CD8-positive, alpha-beta memory T cell (primary cell): ENCODE data around the gene B3GNT4. TPM values are rescaled to one million over a fixed set of nuclear protein-coding genes. Genes with fewer than 3 reads are reported as not detected.
A peak's percentile ranks its signal among the peaks of the same experiment; 100 is the strongest.
"Not testable (repeated sequence)": the region's sequence is repeated elsewhere in the genome, so short reads cannot be mapped to it uniquely, and the experiment has no call there.

Experiments
- CTCF ChIA-PET: fragments of 350-600 bp; sonication (Branson Sonifier 250); formaldehyde crosslinking; loops from one replicate; lab custom pipeline; 2021; ENCODE audit warnings: antibody characterized with exemption; lab: Charles Lee
- POLR2A ChIA-PET: fragments of 350-600 bp; sonication (Branson Sonifier 250); formaldehyde crosslinking; loops from one replicate; lab custom pipeline; 2021; ENCODE audit warnings: antibody characterized with exemption; lab: Charles Lee
- DNase-seq, 5 donors: peaks; one replicate each; pipeline versions ENCODE4 v3.0.0 to v3.0.0-alpha.2; 2020 to 2022; ENCODE audit warnings: mixed read lengths in 1 of 5
- H3K27ac ChIP-seq: one replicate; pipeline ENCODE4 v1.7.0; 2013; ENCODE audit warnings: low read depth, mild to moderate bottlenecking, low read length, moderate library complexity
- H3K27me3 ChIP-seq: 2 replicates; pipeline ENCODE4 v1.7.0; 2013; ENCODE audit warnings: low read length, mild to moderate bottlenecking; ENCODE audit not compliant: insufficient read depth, poor library complexity, severe bottlenecking
- H3K36me3 ChIP-seq: 2 replicates; pipeline ENCODE4 v1.7.0; 2013; ENCODE audit warnings: mild to moderate bottlenecking, low read length, moderate library complexity; ENCODE audit not compliant: insufficient read depth
- H3K4me1 ChIP-seq: 2 replicates; pipeline ENCODE4 v1.7.0; 2013; ENCODE audit warnings: mild to moderate bottlenecking, low read length, moderate library complexity; ENCODE audit not compliant: insufficient read depth
- H3K4me3 ChIP-seq: 2 replicates; pipeline ENCODE4 v1.7.0; 2013; ENCODE audit warnings: mild to moderate bottlenecking, low read length
- H3K9me3 ChIP-seq: 2 replicates; pipeline ENCODE4 v1.7.0; 2013; ENCODE audit warnings: mild to moderate bottlenecking, low read length
- H3K27ac Mint-ChIP-seq, 8 donors: one replicate each; pipeline ENCODE4 v1.8.0; 2020 to 2021; ENCODE audit warnings: mixed read lengths in 8 of 8, mild to moderate bottlenecking in 6 of 8, inconsistent platforms in 3 of 8, moderate library complexity in 3 of 8
- H3K27me3 Mint-ChIP-seq, 2 donors: one replicate each; pipeline ENCODE4 v1.8.0; 2020 to 2021; ENCODE audit warnings: mixed read lengths in 2 of 2, mild to moderate bottlenecking in 1 of 2, moderate library complexity in 1 of 2
- H3K36me3 Mint-ChIP-seq, 3 donors: one replicate each; pipeline ENCODE4 v1.8.0; 2020 to 2021; ENCODE audit warnings: mixed read lengths in 3 of 3, inconsistent platforms in 1 of 3, mild to moderate bottlenecking in 1 of 3
- H3K4me1 Mint-ChIP-seq, 3 donors: one replicate each; pipeline ENCODE4 v1.8.0; 2020 to 2021; ENCODE audit warnings: mixed read lengths in 3 of 3, inconsistent platforms in 1 of 3, mild to moderate bottlenecking in 1 of 3
- H3K4me3 Mint-ChIP-seq, 7 donors: one replicate each; pipeline ENCODE4 v1.8.0; 2020 to 2021; ENCODE audit warnings: mixed read lengths in 7 of 7, mild to moderate bottlenecking in 6 of 7, moderate library complexity in 4 of 7, inconsistent platforms in 2 of 7
- H3K9me3 Mint-ChIP-seq, 5 donors: one replicate each; pipeline ENCODE4 v1.8.0; 2020 to 2022; ENCODE audit warnings: mixed read lengths in 5 of 5, mild to moderate bottlenecking in 3 of 5, moderate library complexity in 2 of 5, inconsistent platforms in 1 of 5
- polyA plus RNA-seq: library from polyadenylated mRNA; unstranded; fragments of 300-500 nt; fragmentation: Illumina TruSeq; gene quantifications from one replicate; pipeline ENCODE4 v1.2.3, GENCODE V29; 2021
- total RNA-seq, 2 experiments: library from RNA; stranded (reverse); gene quantifications; one replicate each; pipeline ENCODE4 v1.2.3, GENCODE V29; 2021

The B3GNT4 gene
- total and polyA plus RNA-seq, 3 experiments from 2014 or later, result 0.15 to 0.22 (median 0.18) TPM

DNA sequence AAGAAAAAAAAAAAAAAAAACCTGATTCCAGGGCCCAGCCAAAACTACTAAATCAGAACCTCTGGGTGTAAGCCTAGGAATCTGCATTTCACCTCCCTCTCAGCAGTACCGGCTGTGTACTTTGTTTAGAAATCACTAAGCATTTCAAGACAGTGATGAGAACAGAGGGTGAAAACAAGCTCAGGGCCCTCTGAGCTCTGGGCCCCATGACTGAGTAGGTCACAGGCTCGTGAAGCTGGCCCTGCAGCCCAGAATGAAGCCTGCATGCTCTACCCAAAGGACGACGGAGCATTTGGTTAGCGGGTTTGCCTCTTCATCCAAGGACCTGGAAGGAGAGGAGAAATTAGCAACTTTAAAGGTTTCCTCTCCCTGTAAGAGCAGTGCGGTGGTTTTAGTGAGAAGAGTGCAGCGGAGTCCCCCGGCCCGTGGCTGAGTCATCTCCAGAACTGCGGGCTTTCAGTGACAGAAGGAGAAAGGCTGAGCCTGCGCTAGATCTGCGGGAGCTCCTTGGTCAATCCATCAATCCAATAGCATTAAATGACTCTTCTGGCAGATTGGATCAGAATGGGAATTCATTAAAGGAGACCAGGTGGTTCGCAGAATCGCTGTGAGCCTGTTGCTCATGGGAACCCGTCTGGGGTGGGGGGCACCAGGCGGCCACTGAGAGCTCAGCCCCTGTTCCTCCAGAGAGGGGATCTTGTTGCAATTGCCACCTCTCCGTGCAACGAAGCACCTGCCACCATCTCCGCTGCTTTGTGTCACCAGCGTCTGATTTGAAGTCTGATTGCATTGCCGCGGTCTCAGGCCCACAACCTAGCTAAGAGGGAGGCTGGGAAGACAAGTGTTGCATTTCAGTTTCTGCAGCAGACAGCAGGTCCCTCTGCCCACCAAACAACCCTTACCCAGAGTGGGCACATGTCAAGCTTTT, 36.8 kb upstream of the B3GNT4 start:
- Histone ChIP-seq H3K4me3 (no peak overlapping the region), H3K27ac (no peak overlapping the region), H3K4me1 (peaks cover 12% of the 10 kb centered on the region), H3K36me3 (no peaks in the 10 kb centered on the region), H3K27me3 (no peaks in the 10 kb centered on the region), H3K9me3 (no peaks in the 10 kb centered on the region)
- Mint-ChIP-seq H3K36me3 (no peaks in the 10 kb centered on the region), H3K4me1 (peaks cover 23 to 33% (median 31%) of the 10 kb centered on the region in 3 donors), H3K9me3 (no peaks in the 10 kb centered on the region), H3K27ac (peak overlapping the region; percentile 11 to 86 (median 81)), H3K27me3 (peaks cover 3 to 6% of the 10 kb centered on the region in 2 donors), H3K4me3 (peak overlapping the region in 6 of 7 donors; percentile 64 to 85 (median 68))
- peak in 3 of 5 donors; percentile 11 to 65 (median 17) for DNase-seq
- CTCF ChIA-PET, result interaction anchor here (0.9 to 1.9 kb wide), 4 partner anchors 9 to 44 kb away, joined by 3 to 6 read pairs (median 4); no protein-coding TSS in a partner anchor
- POLR2A ChIA-PET, result interaction anchor here (0.6 to 1.3 kb wide), 2 partner anchors 59 to 407 kb away, joined by 4 to 5 read pairs; partner anchors contain the start of gene DIABLO

DNA sequence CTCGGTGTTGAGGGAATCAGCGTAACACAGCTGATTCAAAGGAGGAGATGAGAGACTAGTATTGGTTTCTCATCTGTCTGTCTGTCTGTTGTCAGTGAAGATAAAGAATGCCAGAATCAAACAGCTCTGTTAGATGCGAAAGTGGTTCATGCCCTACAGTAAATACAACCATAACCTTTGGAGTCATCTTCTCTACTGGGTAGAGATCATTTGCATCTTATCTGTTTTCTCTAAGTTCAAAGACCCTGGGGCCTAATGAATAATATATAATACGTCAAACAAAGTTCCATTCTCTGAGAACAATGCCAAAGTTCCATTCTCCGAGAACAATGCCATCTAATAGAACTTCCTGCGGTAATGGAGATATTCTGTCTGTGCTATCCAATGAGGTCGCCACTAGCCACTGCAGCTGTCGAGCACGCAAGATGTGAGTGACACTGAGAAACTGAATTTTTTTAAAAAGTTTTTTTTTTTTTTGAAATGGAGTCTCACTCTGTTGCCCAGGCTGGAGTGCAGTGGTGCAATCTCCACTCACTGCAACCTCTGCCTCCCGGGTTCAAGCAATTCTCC, 36.1 kb upstream of the B3GNT4 start:
- peak overlapping the region in 6 of 7 donors; percentile 64 to 85 (median 68) for H3K4me3 Mint-ChIP-seq
- POLR2A ChIA-PET, result interaction anchor here (0.6 to 1.3 kb wide), 2 partner anchors 58 to 408 kb away, joined by 4 to 5 read pairs; partner anchors contain the start of gene DIABLO

DNA sequence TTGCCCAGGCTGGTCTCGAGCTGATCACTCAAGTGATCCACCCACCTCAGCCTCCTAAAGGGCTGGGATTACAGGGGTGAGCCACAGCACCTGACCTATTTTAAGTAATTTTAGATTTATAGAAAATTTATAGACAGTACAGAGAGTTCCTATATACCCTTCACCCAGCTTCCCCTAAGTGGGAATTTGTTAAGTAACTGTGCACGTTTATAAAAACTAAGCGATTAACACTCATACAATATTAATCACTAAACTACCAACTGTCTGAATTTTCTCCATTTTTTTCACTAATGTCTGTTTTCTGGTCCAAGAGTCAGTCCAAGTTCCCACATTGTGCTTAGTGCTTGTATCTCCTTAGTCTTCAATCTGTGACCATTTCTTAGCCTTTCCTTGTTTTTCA, 35.0 kb upstream of the B3GNT4 start:
- Mint-ChIP-seq H3K36me3 (no peaks in the 10 kb centered on the region), H3K9me3 (no peaks in the 10 kb centered on the region), H3K27ac (peak overlapping the region in 2 of 8 donors; percentile 25 to 87), H3K27me3 (peaks cover 3 to 6% of the 10 kb centered on the region in 2 donors), H3K4me3 (no peak overlapping the region), H3K4me1 (peaks cover 11 to 16% (median 13%) of the 10 kb centered on the region in 3 donors)
- H3K27me3 ChIP-seq, result no peaks in the 10 kb centered on the region
- DNase-seq, result no peak
- no peak overlapping the region for H3K4me3 ChIP-seq
- H3K9me3 ChIP-seq, result no peaks in the 10 kb centered on the region
- POLR2A ChIA-PET, result interaction anchor here (0.5 kb wide), 1 partner anchor 10 kb away, joined by 3 read pairs; no protein-coding TSS in a partner anchor
- H3K4me1 ChIP-seq, result peaks cover 7% of the 10 kb centered on the region
- H3K36me3 ChIP-seq, result no peaks in the 10 kb centered on the region
- CTCF ChIA-PET, result no interaction called here
- no peak overlapping the region for H3K27ac ChIP-seq

More for the DNA sequence above, 36.1 kb upstream of the B3GNT4 start:
- H3K27ac Mint-ChIP-seq, result peak overlapping the region; percentile 11 to 86 (median 81)
- peaks cover 7% of the 10 kb centered on the region for H3K4me1 ChIP-seq
- H3K9me3 Mint-ChIP-seq, result no peaks in the 10 kb centered on the region
- H3K36me3 ChIP-seq, result no peaks in the 10 kb centered on the region
- no peak overlapping the region for H3K4me3 ChIP-seq
- H3K9me3 ChIP-seq, result no peaks in the 10 kb centered on the region
- CTCF ChIA-PET, result interaction anchor here (0.9 to 1.9 kb wide), 4 partner anchors 9 to 44 kb away, joined by 3 to 6 read pairs (median 4); no protein-coding TSS in a partner anchor
- no peaks in the 10 kb centered on the region for H3K27me3 ChIP-seq
- no peak overlapping the region for H3K27ac ChIP-seq
- no peaks in the 10 kb centered on the region for H3K36me3 Mint-ChIP-seq
- peaks cover 3 to 6% of the 10 kb centered on the region in 2 donors for H3K27me3 Mint-ChIP-seq
- DNase-seq, result no peak
- H3K4me1 Mint-ChIP-seq, result peaks cover 17 to 25% (median 23%) of the 10 kb centered on the region in 3 donors

DNA sequence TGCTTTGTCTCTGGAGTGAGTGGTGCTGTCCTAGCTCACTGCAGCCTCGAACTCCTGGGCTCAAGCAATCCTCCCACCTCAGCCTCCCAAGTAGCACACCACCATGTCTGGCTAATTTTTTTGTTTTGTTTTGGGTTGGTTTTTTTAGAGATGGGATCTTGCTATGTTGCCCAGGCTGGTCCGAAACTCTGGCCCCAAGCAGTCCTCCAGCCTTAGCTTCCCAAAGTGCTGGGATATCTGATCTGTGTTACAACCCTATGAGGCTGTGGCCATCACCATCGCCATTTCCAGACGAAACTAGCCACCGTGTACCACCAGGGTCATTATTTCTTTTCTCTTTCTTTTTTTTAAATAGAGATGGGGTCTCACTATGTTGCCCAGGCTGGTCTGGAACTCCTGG, 32.1 kb upstream of the B3GNT4 start:
- peaks cover 0 to 1% (median 0%) of the 10 kb centered on the region in 5 donors for H3K9me3 Mint-ChIP-seq
- no peak overlapping the region for H3K4me3 Mint-ChIP-seq
- no peaks in the 10 kb centered on the region for H3K36me3 Mint-ChIP-seq
- POLR2A ChIA-PET, result no interaction called here
- peaks cover 2 to 6% of the 10 kb centered on the region in 2 donors for H3K27me3 Mint-ChIP-seq
- no peak overlapping the region for H3K4me3 ChIP-seq
- DNase-seq, result no peak
- peaks cover 9 to 15% (median 12%) of the 10 kb centered on the region in 3 donors for H3K4me1 Mint-ChIP-seq
- CTCF ChIA-PET, result no interaction called here
- no peaks in the 10 kb centered on the region for H3K9me3 ChIP-seq
- H3K36me3 ChIP-seq, result no peaks in the 10 kb centered on the region
- H3K27me3 ChIP-seq, result no peaks in the 10 kb centered on the region
- H3K4me1 ChIP-seq, result peaks cover 6% of the 10 kb centered on the region
- H3K27ac ChIP-seq, result no peak overlapping the region
- H3K27ac Mint-ChIP-seq, result no peak overlapping the region

DNA sequence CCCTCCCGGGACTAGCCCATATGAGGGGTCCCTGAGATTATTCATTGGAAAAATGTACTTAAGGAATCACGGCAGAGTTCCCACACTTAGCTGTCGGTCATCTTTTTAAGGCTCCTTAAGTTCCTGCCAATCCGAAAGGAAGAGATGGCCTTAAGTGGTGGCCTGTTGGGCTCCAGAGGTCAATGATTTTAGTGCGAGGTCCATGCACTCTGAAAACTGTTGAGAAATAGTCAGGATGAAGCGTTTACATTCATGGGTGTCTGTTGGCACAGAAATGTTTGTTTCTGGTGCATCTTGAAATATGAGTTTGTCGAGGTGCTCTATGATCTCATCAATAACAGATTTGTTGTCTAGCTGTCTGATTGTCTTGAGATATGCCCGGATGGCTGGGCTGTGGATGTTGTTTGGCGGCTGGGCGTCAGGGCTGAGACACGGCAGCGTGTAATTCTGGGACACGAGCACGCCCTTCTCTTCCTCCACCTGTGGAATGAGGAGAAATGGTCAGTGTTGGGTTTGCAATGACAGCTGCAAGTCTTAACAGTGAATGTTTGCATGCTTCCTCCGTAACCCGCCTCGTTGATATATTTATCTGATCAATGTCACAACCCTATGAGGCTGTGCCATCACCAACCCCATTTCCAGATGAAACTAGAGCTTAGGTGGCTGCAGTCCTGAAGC, 31.1 kb upstream of the B3GNT4 start:
- Histone ChIP-seq H3K9me3 (no peaks in the 10 kb centered on the region), H3K4me3 (no peak overlapping the region), H3K27ac (no peak overlapping the region), H3K36me3 (no peaks in the 10 kb centered on the region), H3K4me1 (no peaks in the 10 kb centered on the region), H3K27me3 (no peaks in the 10 kb centered on the region)
- Mint-ChIP-seq H3K36me3 (no peaks in the 10 kb centered on the region), H3K4me1 (peaks cover under 1 to 5% (median 2%) of the 10 kb centered on the region in 3 donors), H3K9me3 (peaks cover 0 to 1% (median 0%) of the 10 kb centered on the region in 5 donors), H3K4me3 (no peak overlapping the region), H3K27me3 (peaks cover 2 to 6% of the 10 kb centered on the region in 2 donors), H3K27ac (no peak overlapping the region)
- no peak for DNase-seq
- POLR2A ChIA-PET, result no interaction called here
- CTCF ChIA-PET, result no interaction called here

DNA sequence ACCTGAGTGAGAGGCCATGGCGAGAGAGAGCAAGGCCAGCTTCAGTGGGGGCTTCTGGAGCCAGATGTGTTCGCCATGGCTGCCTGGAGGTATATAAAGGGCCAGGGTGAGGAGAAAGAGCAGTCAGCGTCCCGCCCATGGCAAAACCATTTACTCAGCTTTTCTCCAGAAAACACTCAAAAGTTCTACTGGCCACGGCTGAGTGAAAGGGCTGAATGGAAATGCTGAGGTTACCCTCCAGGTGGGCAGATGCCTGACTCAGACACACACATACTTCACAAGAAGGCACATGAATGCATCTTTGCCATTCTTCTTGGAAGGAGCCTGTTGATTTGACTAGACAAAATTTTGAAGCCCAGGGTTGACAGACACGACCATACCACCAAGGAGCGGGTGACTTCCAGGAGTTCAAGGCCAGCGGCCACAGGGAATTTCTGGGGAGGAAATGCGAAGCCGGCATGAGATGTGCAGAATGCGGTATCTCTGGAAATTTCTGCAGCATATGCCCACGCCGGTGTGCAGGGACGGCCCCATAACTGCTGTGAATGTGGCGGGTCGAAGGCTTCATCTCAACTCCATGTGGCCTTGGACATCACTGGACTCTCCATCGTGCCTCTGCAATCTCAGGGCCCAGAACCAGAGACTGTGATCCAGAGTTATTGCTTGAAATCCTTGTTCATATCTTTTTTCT, 29.2 kb upstream of the B3GNT4 start, which contains the start of gene IL31:
IL31 (minus strand) TSS at position 67 of the 691 bp plus-strand sequence; CDS start at position 18, 49 bp downstream.
- no peaks in the 10 kb centered on the region for H3K4me1 Mint-ChIP-seq
- CTCF ChIA-PET, result no interaction called here

DNA sequence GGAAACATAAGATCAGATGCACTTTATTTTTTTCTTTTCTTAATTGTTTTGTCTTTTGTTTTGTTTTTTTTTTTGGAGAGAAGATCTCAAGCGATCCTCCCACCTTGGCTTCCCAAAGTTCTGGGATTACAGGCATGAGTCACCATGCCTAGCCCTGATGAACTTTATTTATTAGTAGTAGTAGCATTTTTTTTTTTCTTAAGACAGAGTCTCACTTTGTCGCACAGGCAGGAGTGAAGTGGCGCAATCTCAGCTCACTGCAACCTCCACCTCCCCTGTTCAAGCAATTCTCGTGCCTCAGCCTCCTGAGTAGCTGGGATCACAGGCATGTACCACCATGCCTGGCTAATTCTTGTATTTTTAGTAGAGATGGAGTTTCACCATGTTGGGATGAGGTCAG, 27.0 kb upstream of the B3GNT4 start:
- H3K36me3 Mint-ChIP-seq, H3K27me3 Mint-ChIP-seq, H3K9me3 Mint-ChIP-seq, CTCF ChIA-PET, H3K9me3 ChIP-seq, H3K4me1 ChIP-seq, H3K4me3 ChIP-seq, H3K4me3 Mint-ChIP-seq, H3K27ac ChIP-seq, H3K27me3 ChIP-seq, H3K4me1 Mint-ChIP-seq, H3K27ac Mint-ChIP-seq, H3K36me3 ChIP-seq, POLR2A ChIA-PET, DNase-seq: not testable (repeated sequence)

More for the DNA sequence above, 29.2 kb upstream of the B3GNT4 start, which contains the start of gene IL31:
- Histone ChIP-seq H3K27ac (no peak within 1 kb of the TSS), H3K4me1 (no peaks in the 10 kb centered on the region), H3K27me3 (no peaks in the 10 kb centered on the region), H3K36me3 (no peaks in the 10 kb centered on the region), H3K9me3 (no peaks in the 10 kb centered on the region), H3K4me3 (no peak within 1 kb of the TSS)
- Mint-ChIP-seq H3K27ac (peak within 1 kb of the TSS in 1 of 8 donors; percentile 76), H3K9me3 (peaks cover 0 to 1% (median 0%) of the 10 kb centered on the region in 5 donors), H3K27me3 (peaks cover 2% of the 10 kb centered on the region in 2 donors), H3K4me3 (no peak within 1 kb of the TSS), H3K36me3 (no peaks in the 10 kb centered on the region)
- no peak for DNase-seq
- POLR2A ChIA-PET, result no interaction called here
